T follicular helper cell (primary cell): ENCODE data around the gene CYSRT1.

ENCODE experiments used
- DNase-seq: peaks from one replicate; pipeline ENCODE4 v3.0.0-alpha.2; 2020; ENCODE audit warnings: low read depth

CYSRT1 gene

GRCh38 chr9:137227054-137227852 lies 2.3 kb downstream of the CYSRT1 start, which contains the start of gene RNF224:
TSS of gene RNF224 (plus strand) at chr9:137227502. CDS start at chr9:137228336, 834 bp downstream.
- peak; percentile 74 for DNase-seq

DNA sequence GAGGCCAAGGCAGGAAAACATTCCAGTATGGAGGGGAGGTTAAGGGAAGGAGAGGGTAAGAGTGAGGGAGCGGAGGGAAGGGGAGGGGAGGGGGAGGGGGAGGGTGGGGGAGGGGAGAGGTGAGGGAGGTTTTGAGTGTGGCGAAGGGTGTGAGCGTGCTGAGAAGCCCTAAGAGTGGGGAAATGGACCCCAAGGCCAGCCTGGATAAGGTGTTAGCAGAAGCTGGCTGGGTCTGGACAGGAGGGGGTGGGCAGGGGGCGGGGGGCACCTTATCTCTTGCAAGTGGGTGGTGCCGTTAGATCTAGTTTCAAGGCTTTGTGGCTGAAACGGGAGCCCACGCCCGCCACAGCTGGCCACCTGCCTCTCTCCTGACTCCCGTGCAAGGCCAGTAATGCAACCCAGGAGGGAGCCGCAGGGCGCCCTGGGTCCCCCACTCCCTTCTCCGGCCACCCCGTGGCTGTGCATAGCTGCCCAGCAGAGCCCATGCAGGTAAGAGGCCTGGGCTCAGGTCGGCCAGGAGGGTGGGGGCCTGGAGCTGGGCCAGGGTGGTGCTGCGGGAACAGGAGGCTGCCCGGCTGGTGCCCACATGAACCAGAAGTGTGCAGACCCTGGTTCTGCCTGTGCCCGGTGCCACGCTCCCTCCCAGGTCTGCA lies 3.0 kb downstream of the CYSRT1 start:
- DNase-seq: no peak

- no peak for DNase-seq
These were observed 3.6 kb downstream of the CYSRT1 start for GRCh38 chr9:137228506-137228967.

DNA sequence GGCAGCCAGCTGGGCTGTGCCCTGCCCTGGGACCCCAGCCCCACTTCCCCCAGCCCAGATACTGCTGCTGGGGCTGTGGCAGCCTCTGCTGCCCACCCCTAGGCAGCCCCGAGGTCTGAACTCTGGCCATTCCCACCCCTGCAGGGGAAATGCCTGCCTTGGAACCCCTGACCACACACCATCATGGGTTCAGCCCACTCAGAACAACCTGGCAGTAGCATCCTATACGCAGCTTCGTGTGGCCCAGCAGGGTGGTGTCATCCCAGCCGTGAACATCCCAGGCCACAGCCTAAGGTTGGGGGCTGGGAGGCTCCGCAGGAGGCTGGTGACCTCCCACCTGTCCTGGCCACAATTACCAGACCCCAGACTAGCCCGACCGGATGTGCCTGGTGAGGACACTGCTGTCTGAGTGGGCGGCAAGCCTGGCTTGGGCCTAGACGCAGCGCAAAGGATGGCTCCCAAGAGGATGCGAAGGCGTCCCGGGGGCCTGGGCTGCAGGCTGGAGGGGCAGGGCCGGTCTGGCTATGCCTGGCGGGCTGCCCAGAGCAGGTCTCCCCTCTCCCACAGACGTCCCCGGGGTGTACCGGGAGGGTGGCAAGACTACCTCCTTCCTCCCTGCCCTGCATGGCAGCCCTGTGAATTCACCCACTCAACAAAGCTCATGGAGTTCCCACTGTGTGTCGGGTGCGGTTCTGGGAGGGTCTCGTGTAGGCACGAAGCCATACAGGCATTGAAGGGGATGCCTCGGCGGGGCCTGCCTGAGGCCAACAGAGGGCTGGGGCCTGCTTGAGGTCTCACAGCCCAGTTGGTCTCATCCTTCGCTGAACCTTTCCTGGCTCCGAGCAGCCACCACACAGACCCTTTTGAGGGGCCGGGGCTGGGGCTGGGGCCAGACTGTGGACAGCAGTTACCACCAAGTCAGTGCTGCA lies 4.3 kb downstream of the CYSRT1 start:
- no peak for DNase-seq

DNA sequence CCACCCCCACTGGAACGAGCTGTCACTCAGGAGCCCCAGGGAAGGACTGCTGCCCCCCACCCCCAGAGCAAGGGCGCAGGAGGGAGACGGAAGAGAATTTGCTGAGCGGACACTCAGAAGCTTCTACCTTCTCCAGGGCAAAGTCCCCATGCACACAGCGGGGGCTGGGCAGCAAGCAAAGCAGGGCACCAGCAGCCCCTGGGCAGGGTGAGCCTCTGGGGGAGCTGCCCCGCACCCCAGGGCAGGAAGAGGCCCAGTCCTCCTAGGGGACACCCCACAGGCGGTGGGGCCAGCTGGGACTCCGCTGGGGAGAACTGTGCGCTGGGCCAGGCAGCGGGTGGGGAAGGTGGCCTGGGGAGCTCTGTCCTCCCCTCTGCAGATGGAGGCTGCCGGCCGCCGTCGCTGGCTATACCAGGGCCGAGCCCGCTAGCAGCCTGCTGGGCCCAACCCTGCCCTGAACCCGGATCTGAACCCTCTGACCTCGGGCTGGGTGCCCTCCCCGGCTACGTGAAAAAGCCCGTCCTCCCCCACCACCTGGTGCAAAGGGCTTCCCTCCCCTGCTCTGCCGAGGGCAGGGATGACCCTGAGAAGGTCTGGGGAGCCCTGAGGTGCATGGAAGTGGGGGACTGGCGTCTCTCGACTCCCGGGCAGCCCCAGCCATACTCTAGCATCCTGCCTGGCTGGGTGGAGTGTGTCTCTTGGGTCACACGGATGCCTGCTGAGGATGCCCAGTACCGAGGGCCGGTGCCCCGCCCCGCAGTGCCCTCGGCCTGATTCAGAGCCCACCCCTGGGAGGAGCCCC lies 5.1 kb downstream of the CYSRT1 start:
- no peak for DNase-seq

- DNase-seq: no peak
These were observed 5.9 kb downstream of the CYSRT1 start, which contains the start of gene SLC34A3 for GRCh38 chr9:137230705-137231371. TSS of gene SLC34A3 (plus strand) at chr9:137230901. CDS start at chr9:137231703, 802 bp downstream.

DNA sequence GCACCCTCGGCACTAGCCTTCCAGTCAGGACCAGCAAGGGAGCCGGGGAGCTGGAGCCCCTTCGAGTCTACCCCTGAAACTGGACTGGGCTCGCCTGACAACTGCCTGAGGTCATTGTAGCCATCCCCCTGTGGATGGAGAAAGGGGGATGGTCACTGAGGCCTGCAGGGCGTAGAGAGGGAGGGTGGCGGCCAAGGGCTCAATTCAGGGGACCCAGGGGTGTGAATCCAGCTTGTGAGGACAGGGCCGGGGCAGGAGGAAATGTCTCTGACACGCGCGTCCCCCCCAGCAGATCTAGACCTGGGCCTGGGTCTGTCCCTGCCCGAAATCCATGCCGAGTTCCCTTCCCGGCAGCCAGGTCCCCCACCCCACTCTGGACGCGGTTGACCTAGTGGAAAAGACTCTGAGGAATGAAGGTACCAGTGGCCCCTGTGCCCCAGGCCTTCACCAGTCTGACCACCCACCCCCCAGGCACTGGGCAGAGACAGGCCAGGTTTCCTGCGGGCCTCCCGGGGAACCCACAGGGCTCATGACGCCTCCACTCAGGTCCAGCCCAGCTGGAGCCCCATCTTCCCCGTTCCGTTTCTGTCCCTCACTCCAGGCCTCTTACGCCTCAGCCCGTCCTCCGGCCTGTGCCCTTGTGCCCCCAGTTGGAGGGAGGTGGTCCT lies 6.5 kb downstream of the CYSRT1 start:
- DNase-seq: no peak

DNA sequence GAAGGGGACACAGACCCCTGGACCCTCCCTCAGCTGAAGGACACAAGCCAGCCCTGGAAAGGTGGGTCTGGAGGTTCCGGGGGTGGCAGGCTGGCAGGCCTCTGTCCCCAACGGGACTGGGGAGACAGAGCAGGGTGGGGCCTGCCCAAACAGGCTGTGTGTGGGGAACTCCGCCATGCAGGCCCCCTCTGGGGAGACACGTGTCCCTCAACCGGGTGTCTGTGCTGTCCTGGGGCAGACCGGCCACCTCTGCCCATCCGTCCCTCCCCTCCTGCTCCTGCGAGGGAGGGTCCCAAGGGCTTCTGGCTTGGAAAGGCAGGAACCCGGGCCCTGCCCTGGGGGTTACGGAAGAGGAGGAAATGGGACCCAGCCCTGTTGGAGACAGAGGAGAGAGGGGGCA lies 7.1 kb downstream of the CYSRT1 start:
- DNase-seq: no peak

- DNase-seq: no peak
These were observed 7.5 kb downstream of the CYSRT1 start for GRCh38 chr9:137232510-137232909.

DNA sequence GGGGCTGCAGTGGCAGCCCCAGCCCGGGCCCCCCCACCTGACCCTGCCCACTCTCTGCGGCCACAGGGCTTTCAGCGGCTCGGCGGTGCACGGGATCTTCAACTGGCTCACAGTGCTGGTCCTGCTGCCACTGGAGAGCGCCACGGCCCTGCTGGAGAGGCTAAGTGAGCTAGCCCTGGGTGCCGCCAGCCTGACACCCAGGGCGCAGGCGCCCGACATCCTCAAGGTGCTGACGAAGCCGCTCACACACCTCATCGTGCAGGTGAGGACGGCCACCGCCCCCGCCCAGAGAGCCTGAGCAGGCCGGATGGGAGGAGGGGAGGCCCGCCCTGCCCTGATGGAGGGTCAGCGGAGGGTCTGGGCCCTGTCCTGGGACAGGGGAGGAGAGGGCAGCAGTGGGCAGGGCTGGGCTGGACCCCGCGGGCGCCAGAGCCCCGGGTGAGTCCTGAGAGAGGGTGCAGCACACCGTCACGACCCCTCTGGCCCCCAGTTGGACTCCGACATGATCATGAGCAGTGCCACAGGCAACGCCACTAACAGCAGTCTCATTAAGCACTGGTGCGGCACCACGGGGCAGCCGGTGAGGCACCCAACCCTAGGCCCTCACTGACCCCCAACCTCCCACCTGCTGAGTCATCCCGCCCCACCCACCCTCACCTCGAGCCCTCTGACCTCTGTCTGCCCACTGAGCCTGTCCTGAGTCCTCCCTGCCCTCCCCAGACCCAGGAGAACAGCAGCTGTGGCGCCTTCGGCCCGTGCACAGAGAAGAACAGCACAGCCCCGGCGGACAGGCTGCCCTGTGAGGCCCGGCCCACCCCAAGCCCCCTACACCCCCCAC lies 8.4 kb downstream of the CYSRT1 start:
- no peak for DNase-seq

- no peak for DNase-seq
These were observed 9.2 kb downstream of the CYSRT1 start for GRCh38 chr9:137234055-137234697.

GRCh38 chr9:137234758-137235423 lies 9.9 kb downstream of the CYSRT1 start:
- DNase-seq: no peak

- DNase-seq: no peak
These were observed 10.7 kb downstream of the CYSRT1 start for GRCh38 chr9:137235424-137236237.

- peak; percentile 88 for DNase-seq
These were observed 11.4 kb downstream of the CYSRT1 start for GRCh38 chr9:137236238-137236935.

GRCh38 chr9:137236936-137237421 lies 12.0 kb downstream of the CYSRT1 start:
- DNase-seq: no peak
